ENCODE measurements around the gene SCIN.

Gene SCIN

DNA sequence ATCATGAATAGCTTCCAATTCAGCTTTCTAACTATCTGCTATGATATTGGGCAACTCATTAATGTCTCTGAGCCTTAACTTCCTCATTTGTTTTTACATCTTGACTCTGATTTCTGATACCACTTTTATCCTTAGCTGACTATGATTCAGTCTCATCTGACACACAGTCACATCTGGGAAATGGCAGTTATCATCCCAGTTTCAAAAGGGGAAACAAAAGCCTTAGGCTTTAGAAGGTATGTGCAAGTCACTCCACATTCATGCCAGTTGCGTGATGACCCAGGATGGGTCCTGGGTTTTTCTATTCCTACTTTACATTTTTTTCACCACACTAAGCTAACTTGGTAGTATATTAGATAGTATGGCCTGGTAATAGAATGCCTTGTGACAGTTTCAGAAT lies 12.7 kb downstream of the SCIN start:
- DNase-seq (ENCODE audit: low spot score) = no peak
- TF ChIP-seq, protein P1, sequence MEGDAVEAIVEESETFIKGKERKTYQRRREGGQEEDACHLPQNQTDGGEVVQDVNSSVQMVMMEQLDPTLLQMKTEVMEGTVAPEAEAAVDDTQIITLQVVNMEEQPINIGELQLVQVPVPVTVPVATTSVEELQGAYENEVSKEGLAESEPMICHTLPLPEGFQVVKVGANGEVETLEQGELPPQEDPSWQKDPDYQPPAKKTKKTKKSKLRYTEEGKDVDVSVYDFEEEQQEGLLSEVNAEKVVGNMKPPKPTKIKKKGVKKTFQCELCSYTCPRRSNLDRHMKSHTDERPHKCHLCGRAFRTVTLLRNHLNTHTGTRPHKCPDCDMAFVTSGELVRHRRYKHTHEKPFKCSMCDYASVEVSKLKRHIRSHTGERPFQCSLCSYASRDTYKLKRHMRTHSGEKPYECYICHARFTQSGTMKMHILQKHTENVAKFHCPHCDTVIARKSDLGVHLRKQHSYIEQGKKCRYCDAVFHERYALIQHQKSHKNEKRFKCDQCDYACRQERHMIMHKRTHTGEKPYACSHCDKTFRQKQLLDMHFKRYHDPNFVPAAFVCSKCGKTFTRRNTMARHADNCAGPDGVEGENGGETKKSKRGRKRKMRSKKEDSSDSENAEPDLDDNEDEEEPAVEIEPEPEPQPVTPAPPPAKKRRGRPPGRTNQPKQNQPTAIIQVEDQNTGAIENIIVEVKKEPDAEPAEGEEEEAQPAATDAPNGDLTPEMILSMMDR (IDR thresholded peaks at IDR 0.05; ENCODE audit: extremely low read depth, missing control alignments) = no peak

DNA sequence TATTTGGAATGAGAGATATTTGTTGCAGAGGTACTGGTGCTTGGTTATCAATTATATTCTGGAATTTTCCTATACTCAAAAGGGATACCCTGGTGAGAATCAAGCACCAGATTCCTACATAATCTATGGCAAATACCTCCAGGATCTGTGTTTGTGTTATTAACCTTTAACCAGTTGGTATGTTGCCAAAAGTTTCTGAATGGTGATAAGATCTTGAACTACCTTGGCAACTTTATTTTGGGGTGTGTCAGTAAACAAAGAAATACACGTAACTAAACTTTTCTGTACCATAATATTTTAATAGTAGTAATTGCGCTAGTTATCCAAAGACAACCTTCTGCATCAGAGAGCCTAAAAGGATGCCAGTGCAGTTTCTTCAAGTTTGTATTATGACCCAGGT lies 13.4 kb downstream of the SCIN start:
- TF ChIP-seq, protein P1 (IDR thresholded peaks at IDR 0.05; ENCODE audit: extremely low read depth, missing control alignments) = no peak
- DNase-seq (ENCODE audit: low spot score) = no peak

DNA sequence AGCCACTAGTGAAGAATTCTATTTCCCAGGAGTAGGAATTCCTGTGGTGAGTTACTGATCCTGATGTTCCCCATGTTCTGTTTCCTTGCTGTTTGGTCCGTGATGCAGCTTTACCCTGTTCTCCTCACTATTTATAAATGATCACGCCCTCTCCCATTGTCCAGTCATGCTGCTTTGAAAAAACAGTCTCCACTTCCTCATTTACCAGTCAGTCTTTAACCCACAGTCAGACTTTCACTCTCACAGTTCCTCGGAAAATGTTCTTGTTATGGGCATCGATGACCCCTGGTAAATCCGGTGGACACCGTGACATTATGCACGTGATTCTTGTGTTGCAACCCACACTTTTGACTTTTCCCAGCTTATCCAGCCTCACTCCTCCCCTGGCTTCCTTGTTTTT lies 14.4 kb downstream of the SCIN start:
- TF ChIP-seq, protein P1 (IDR thresholded peaks at IDR 0.05; ENCODE audit: extremely low read depth, missing control alignments) = no peak
- peak; percentile 31 for DNase-seq (ENCODE audit: low spot score)

DNA sequence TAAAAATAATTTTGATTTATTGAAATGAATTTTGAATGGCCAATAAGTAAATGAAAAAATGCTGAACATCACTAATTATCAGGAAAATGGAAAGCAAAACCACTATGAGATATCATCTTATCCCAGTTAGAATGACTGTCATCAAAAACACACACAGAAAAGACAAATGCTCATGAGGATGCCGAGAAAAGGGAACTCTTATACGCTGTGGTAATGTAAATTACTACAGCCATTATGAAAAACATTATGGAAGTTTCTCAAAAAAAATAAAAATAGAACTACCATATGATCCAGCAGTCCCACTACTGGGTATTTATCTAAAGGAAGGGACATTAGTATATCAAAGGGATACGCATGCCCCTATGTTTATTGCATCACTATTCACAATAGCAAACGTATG lies 15.8 kb downstream of the SCIN start:
- DNase-seq (ENCODE audit: low spot score) = no peak
- TF ChIP-seq, protein P1 (IDR thresholded peaks at IDR 0.05; ENCODE audit: extremely low read depth, missing control alignments) = no peak

DNA sequence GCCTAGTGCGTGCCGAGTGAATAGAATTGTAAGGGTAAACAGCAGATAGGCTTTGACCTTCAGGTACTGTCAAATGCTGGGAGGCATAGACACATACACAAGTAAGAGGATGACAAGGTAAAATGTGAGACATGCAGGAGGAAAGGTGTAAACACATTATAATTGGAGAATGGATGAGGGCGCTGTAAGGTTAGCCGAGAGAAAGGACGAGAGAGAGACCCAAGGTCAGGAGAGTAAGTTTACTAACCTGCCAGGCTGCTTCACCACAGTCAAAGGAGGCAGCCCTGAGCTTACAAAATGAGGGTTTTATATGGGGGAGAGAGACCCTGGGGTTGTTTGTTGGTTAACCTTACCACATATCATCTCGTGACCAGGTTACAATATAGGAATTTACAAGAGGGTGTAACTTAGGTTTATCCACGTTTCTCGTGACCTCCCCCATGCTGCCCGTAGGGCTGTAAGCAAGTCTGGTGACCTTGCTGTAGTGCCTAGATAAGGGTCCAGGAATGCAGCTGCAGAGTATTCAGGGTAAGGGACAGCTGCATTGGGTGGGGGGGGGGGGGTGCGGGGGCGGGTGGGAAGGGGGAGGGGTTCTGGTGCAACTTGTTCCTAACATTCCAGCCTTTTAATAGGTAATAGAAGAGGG lies 17.9 kb downstream of the SCIN start:
- TF ChIP-seq, protein P1 (IDR thresholded peaks at IDR 0.05; ENCODE audit: extremely low read depth, missing control alignments) = no peak

DNA sequence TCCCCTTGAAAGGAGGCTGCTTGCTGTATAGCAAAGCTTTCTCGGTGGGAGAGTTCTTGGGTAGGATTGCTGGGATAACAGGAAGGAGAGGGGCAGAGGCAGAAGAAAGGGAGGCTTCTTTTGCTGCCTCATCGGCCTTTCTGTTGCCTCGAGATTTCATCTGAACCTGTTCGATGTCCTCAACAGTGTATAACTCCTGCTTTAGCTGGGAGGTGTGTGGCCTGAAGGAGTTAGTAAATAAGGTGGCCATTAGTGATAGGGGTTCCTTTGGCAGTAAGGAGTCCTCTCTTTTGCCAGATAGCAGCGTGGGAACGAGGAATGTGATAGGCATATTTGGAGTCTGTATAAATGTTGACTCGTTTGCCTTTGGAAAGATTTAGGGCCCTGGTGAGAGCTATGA lies 20.0 kb downstream of the SCIN start:
- no peak for DNase-seq (ENCODE audit: low spot score)
- TF ChIP-seq, protein P1 (IDR thresholded peaks at IDR 0.05; ENCODE audit: extremely low read depth, missing control alignments) = no peak

More for the DNA sequence above, 17.9 kb downstream of the SCIN start:
- DNase-seq (ENCODE audit: low spot score) = no peak

DNA sequence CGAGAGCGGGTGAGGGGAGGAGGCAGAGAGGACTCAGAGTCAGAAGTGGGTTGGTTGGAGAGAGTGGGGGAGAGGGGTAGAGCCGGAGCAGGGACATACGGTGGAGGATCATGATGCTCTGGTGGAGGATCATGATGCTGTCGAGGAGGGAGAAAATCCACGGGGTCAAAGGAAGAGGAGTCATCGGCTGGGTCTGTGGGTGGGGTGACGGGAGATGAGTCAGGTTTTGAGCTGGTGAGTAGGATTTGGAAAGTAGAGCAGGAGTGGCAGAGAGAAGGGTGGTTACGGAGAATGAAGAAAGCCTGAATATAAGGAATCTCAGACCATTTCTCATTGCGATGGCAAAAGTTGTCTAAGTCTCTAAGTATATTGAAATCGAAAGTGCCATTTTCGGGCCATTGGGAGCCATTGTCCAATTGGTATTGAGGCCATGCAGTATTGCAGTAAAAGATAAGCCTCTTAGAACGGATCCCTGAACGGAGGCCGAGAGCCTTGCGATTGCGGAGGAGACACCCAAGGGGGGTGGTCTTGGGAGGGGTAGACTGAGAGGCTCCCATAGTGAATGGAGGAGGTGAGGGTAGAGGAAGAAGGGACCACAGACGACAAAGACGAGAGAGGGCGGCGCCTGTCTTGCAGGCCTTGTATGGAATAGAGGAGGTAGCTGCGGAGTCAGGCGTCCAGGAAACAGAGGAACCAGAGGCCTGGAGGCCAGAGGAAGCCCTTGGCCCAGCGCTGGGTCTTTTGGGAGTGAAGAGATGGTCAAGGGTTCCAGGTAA lies 23.8 kb downstream of the SCIN start:
- no peak for DNase-seq (ENCODE audit: low spot score)
- TF ChIP-seq, protein P1 (IDR thresholded peaks at IDR 0.05; ENCODE audit: extremely low read depth, missing control alignments) = no peak
